PC-9 (cell line): ENCODE measurements around the gene HSD17B10. TPM values are rescaled to one million over a fixed set of nuclear protein-coding genes. Genes with fewer than 3 reads are reported as not detected.

ENCODE experiments used
- BruUV-seq: library from RNA; stranded (reverse); fragments of 400-500 nt; replicated peaks from 2 replicates; lab custom pipeline; 2021; lab: Mats Ljungman, UMichigan
- CTCF ChIA-PET: fragments of 300-600 bp; sonication (Branson Sonifier 250); formaldehyde crosslinking; loops from one replicate; lab custom pipeline; 2022; ENCODE audit warnings: antibody characterized with exemption; lab: Charles Lee
- POLR2A ChIA-PET: fragments of 300-600 bp; sonication (Branson Sonifier 250); formaldehyde crosslinking; loops from one replicate; lab custom pipeline; 2022; ENCODE audit warnings: antibody characterized with exemption; ENCODE audit not compliant: unreplicated experiment; lab: Charles Lee
- DNase-seq, 2 experiments: peaks; one replicate each; pipeline versions ENCODE4 v3.0.0 to v3.0.0-alpha.2; 2015 to 2022; ENCODE audit warnings: mixed read lengths in 1 of 2
- H2AFZ ChIP-seq: fragments of 200-600 bp; sonication (generic); 2 replicates; pipeline ENCODE4 v1.8.1; 2017; ENCODE audit warnings: antibody characterized with exemption
- H3F3A ChIP-seq: fragments of 200-600 bp; sonication (generic); 2 replicates; pipeline ENCODE4 v1.8.1; 2017; ENCODE audit warnings: antibody characterized with exemption, mild to moderate bottlenecking, low read depth; ENCODE audit not compliant: insufficient read depth
- H3K27ac ChIP-seq: fragments of 200-600 bp; sonication (generic); 2 replicates; pipeline ENCODE4 v1.6.1; 2016; ENCODE audit warnings: mixed run types
- H3K27me3 ChIP-seq: fragments of 200-600 bp; sonication (generic); 2 replicates; pipeline ENCODE4 v1.6.1; 2016; ENCODE audit warnings: low read depth, mixed run types; ENCODE audit not compliant: insufficient read depth
- H3K36me3 ChIP-seq: fragments of 200-600 bp; sonication (generic); 2 replicates; pipeline ENCODE4 v1.6.1; 2016; ENCODE audit warnings: low read depth, mixed run types
- H3K4me1 ChIP-seq: fragments of 200-600 bp; sonication (generic); replicated peaks from 2 replicates; pipeline ENCODE4 v1.6.1; 2016; ENCODE audit warnings: mixed run types; ENCODE audit not compliant: insufficient read depth
- H3K4me2 ChIP-seq: fragments of 200-600 bp; sonication (generic); 2 replicates; pipeline ENCODE4 v1.6.1; 2017; ENCODE audit warnings: mixed run types
- H3K4me3 ChIP-seq: fragments of 200-600 bp; sonication (generic); 2 replicates; pipeline ENCODE4 v1.6.1; 2016; ENCODE audit warnings: mixed run types
- H3K79me2 ChIP-seq: fragments of 200-600 bp; sonication (generic); 2 replicates; pipeline ENCODE4 v1.6.1; 2017; ENCODE audit warnings: low read depth, mixed run types
- H3K9me2 ChIP-seq: fragments of 200-600 bp; sonication (generic); 2 replicates; pipeline ENCODE4 v1.8.1; 2017; ENCODE audit warnings: mild to moderate bottlenecking; ENCODE audit not compliant: insufficient read depth
- H3K9me3 ChIP-seq: fragments of 200-600 bp; sonication (generic); 2 replicates; pipeline ENCODE4 v1.8.1; 2016; ENCODE audit warnings: low read depth; ENCODE audit not compliant: insufficient read depth
- H4K20me1 ChIP-seq: fragments of 200-600 bp; sonication (generic); 2 replicates; pipeline ENCODE4 v1.8.1; 2017; ENCODE audit not compliant: insufficient read depth
- EZH2 ChIP-seq: fragments of 200-600 bp; sonication (generic); IDR thresholded peaks from 2 replicates; pipeline ENCODE4 v1.8.0; 2017; ENCODE audit warnings: antibody characterized with exemption, low read depth
- intact Hi-C: fragments of 100-400 bp; cut with micrococcal nuclease; formaldehyde crosslinking; loops from one replicate; pipeline ENCODE4 v1.10.0; 2022; ENCODE audit not compliant: unreplicated experiment
- microRNA-seq: library from miRNA; unstranded; fragments of <30 nt; microRNA quantifications from one replicate; pipeline ENCODE4 v1.2.0, GENCODE V29; 2021; ENCODE audit warnings: borderline number of aligned reads, borderline replicate concordance
- total RNA-seq: library from RNA; stranded (reverse); gene quantifications from 2 replicates; pipeline ENCODE4 v1.2.3, GENCODE V29; 2021
- TF ChIP-seq, protein P1 (sequence below): fragments of 200-600 bp; sonication (generic); conservative IDR thresholded peaks from 2 replicates; pipeline ENCODE4 v1.6.1; 2017; ENCODE audit warnings: mixed run types, antibody characterized with exemption, mild to moderate bottlenecking, moderate library complexity

Gene HSD17B10
- total RNA-seq, 1 experiment from 2014 or later, result 234 TPM

DNA sequence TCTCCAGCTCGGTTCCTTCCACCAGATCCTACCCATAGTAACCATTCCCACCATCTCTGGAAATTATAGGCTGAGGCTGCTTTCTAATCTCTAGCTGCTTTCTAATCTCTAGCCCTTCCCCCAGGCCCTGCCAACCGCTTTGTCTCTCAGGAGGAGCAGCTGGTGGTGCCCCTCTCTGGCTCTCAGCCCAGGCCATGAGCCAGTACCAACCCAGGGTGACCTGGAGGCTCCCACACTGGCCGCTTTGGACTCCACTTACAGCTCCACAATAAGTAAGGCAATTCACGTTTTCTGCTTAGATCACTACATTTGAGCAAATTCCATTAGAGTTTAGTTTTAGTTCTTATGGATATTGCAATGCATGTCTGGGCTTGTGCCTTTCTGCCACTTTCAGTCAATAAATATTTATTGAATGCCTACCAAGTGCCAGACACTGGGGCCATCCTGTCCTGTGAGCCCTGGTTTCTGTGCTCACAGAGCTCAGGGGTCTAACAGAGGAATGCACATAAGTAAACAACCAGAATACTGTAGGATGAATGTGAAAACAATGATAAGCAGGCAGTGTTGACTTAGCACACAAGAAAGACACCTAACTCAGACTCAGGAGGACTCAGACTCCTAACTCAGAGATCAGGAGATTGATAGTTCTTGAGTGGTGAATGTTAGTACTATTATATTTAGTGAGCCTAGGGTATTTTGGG is 50.6 kb downstream of the HSD17B10 start:
- POLR2A ChIA-PET, result no interaction called here
- no peak overlapping the region for H3K27ac ChIP-seq
- BruUV-seq, result no TSS peak
- no peaks in the 10 kb centered on the region for H3F3A ChIP-seq
- CTCF ChIA-PET, result interaction anchor here (0.5 to 0.7 kb wide), 2 partner anchors 172 to 526 kb away, joined by 14 to 15 read pairs; no protein-coding TSS in a partner anchor
- DNase-seq, result no peak
- intact Hi-C loops, result no loop called here
- no peaks in the 10 kb centered on the region for H3K4me1 ChIP-seq
- H4K20me1 ChIP-seq, result no peaks in the 10 kb centered on the region
- H3K79me2 ChIP-seq, result no peaks in the 10 kb centered on the region
- no peak for TF ChIP-seq EZH2
- TF ChIP-seq, protein P1, sequence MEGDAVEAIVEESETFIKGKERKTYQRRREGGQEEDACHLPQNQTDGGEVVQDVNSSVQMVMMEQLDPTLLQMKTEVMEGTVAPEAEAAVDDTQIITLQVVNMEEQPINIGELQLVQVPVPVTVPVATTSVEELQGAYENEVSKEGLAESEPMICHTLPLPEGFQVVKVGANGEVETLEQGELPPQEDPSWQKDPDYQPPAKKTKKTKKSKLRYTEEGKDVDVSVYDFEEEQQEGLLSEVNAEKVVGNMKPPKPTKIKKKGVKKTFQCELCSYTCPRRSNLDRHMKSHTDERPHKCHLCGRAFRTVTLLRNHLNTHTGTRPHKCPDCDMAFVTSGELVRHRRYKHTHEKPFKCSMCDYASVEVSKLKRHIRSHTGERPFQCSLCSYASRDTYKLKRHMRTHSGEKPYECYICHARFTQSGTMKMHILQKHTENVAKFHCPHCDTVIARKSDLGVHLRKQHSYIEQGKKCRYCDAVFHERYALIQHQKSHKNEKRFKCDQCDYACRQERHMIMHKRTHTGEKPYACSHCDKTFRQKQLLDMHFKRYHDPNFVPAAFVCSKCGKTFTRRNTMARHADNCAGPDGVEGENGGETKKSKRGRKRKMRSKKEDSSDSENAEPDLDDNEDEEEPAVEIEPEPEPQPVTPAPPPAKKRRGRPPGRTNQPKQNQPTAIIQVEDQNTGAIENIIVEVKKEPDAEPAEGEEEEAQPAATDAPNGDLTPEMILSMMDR, result no peak
- no peaks in the 10 kb centered on the region for H3K27me3 ChIP-seq
- no peak overlapping the region for H3K4me3 ChIP-seq
- no peak overlapping the region for H3K4me2 ChIP-seq
- no peak overlapping the region for H2AFZ ChIP-seq
- no peaks in the 10 kb centered on the region for H3K9me3 ChIP-seq
- H3K36me3 ChIP-seq, result no peaks in the 10 kb centered on the region
- H3K9me2 ChIP-seq, result no peaks in the 10 kb centered on the region

Small RNAs within 50 kb of the gene (microRNA-seq; reads per million reads assigned to microRNA genes)
- gene MIR6857, result not detected

Other genes with a start within 250 kb of the HSD17B10 start
- gene KDM5C, start 209.2 kb downstream of the HSD17B10 start, total RNA-seq, result 133 and 142 TPM in 2 replicates
- 45.7 and 49.3 TPM in 2 replicates for gene IQSEC2, start 152.8 kb downstream of the HSD17B10 start, total RNA-seq
- 114 and 162 TPM in 2 replicates for gene SMC1A, start 11.7 kb downstream of the HSD17B10 start, total RNA-seq
- 2.2 and 4.5 TPM in 2 replicates for gene RIBC1, start 11.5 kb downstream of the HSD17B10 start, total RNA-seq